C4-2B (cell line): ENCODE data around the gene SFXN5.

Experiments
- CTCF ChIP-seq: fragments of 450-650 bp; conservative IDR thresholded peaks from 2 replicates; pipeline ENCODE4 v1.5.1; 2017; ENCODE audit warnings: mild to moderate bottlenecking
- ZFX ChIP-seq: fragments of 450-650 bp; IDR thresholded peaks from 2 replicates; pipeline ENCODE4 v1.6.1; 2017

GRCh38 chr2:72988041-72988440, 83.5 kb downstream of the SFXN5 start:
- TF ChIP-seq ZFX, result no peak
- TF ChIP-seq CTCF, result no peak
